SU-DHL-6 (cell line): Measurements from ENCODE around the gene MYRF.

ENCODE experiments used
- H2AFZ ChIP-seq: fragments of 200-600 bp; sonication (generic); 2 replicates; pipeline ENCODE4 v1.6.1; 2014; ENCODE audit warnings: low read depth, mild to moderate bottlenecking, moderate library complexity, mixed read lengths, antibody characterized with exemption, low read length; ENCODE audit not compliant: severe bottlenecking
- H3F3A ChIP-seq: fragments of 200-600 bp; shearing (Covaris generic); 2 replicates; pipeline ENCODE4 v1.6.0; 2016; ENCODE audit warnings: antibody characterized with exemption, mild to moderate bottlenecking; ENCODE audit not compliant: insufficient read depth
- H3K27ac ChIP-seq: fragments of 200-600 bp; sonication (generic); 2 replicates; pipeline ENCODE4 v1.5.1; 2016; ENCODE audit warnings: low read depth, mild to moderate bottlenecking, low read length, moderate library complexity, mixed read lengths
- H3K27me3 ChIP-seq: fragments of 200-600 bp; sonication (generic), shearing (Covaris generic); 2 replicates; pipeline ENCODE4 v1.6.0; 2014; ENCODE audit warnings: mild to moderate bottlenecking, low read length
- H3K36me3 ChIP-seq: fragments of 200-600 bp; sonication (generic); 2 replicates; pipeline ENCODE4 v1.6.1; 2014; ENCODE audit warnings: mild to moderate bottlenecking, low read length, mixed read lengths
- H3K4me2 ChIP-seq: fragments of 300-600, 200-600 bp; shearing (Covaris generic), sonication (generic); 2 replicates; pipeline ENCODE4 v1.6.0; 2014; ENCODE audit warnings: low read length, low read depth, mild to moderate bottlenecking; ENCODE audit not compliant: poor library complexity, severe bottlenecking
- H3K4me3 ChIP-seq: fragments of 200-600 bp; sonication (generic); 2 replicates; pipeline ENCODE4 v1.5.1; 2014; ENCODE audit warnings: antibody characterized with exemption, low read length, mild to moderate bottlenecking, mixed read lengths; ENCODE audit not compliant: insufficient read depth, poor library complexity, severe bottlenecking
- H3K79me2 ChIP-seq: fragments of 200-600 bp; sonication (generic); 2 replicates; pipeline ENCODE4 v1.6.1; 2014; ENCODE audit warnings: mild to moderate bottlenecking, low read length, moderate library complexity; ENCODE audit not compliant: insufficient read depth
- H3K9ac ChIP-seq: fragments of 200-600 bp; sonication (generic); 2 replicates; pipeline ENCODE4 v1.7.0; 2014; ENCODE audit warnings: mild to moderate bottlenecking, low read length
- H3K9me2 ChIP-seq: fragments of 200-600 bp; sonication (generic); replicated peaks from 2 replicates; pipeline ENCODE4 v1.6.1; 2014; ENCODE audit warnings: low read length; ENCODE audit not compliant: insufficient read depth
- H3K9me3 ChIP-seq: fragments of 200-600 bp; sonication (generic); 2 replicates; pipeline ENCODE4 v1.6.1; 2014; ENCODE audit warnings: low read length, mixed read lengths; ENCODE audit not compliant: insufficient read depth
- H4K20me1 ChIP-seq: fragments of 200-600 bp; sonication (generic); 2 replicates; pipeline ENCODE4 v1.6.1; 2014; ENCODE audit warnings: low read depth, mild to moderate bottlenecking, antibody characterized with exemption, low read length, moderate library complexity, mixed read lengths
- CTCF ChIP-seq: fragments of 200-600 bp; sonication (generic); IDR thresholded peaks from one replicate; pipeline ENCODE4 v1.5.1; 2017; ENCODE audit warnings: antibody characterized with exemption, mild to moderate bottlenecking, low read length, moderate library complexity; ENCODE audit not compliant: insufficient read depth, poor library complexity, severe bottlenecking
- EZH2phosphoT487 ChIP-seq: fragments of 200-600 bp; sonication (generic), shearing (Covaris generic); conservative IDR thresholded peaks from 2 replicates; pipeline ENCODE4 v1.6.1; 2018; ENCODE audit warnings: mild to moderate bottlenecking, antibody characterized with exemption, low read length, moderate library complexity, mixed read lengths

Gene MYRF

GRCh38 chr11:61716478-61717285 is 35.8 kb upstream of the MYRF start:
- Histone ChIP-seq H4K20me1 (no peaks in the 10 kb centered on the region), H3F3A (no peaks in the 10 kb centered on the region), H3K9ac (no peak overlapping the region), H3K9me2 (no peaks in the 10 kb centered on the region), H3K36me3 (no peaks in the 10 kb centered on the region), H3K4me3 (no peak overlapping the region), H3K4me2 (no peak overlapping the region), H3K27ac (no peak overlapping the region), H3K79me2 (no peaks in the 10 kb centered on the region), H2AFZ (no peak overlapping the region), H3K27me3 (no peaks in the 10 kb centered on the region), H3K9me3 (no peaks in the 10 kb centered on the region)
- TF ChIP-seq CTCF: no peak
- no peak for TF ChIP-seq EZH2phosphoT487

- no peak overlapping the region for H2AFZ ChIP-seq
- H3K36me3 ChIP-seq: no peaks in the 10 kb centered on the region
- no peak overlapping the region for H3K27ac ChIP-seq
- no peaks in the 10 kb centered on the region for H3K9me2 ChIP-seq
- TF ChIP-seq EZH2phosphoT487 (no peak), CTCF (no peak)
- H3K27me3 ChIP-seq: no peaks in the 10 kb centered on the region
- H3K4me3 ChIP-seq: no peak overlapping the region
- H3K9me3 ChIP-seq: no peaks in the 10 kb centered on the region
- no peak overlapping the region for H3K9ac ChIP-seq
- H3K79me2 ChIP-seq: no peaks in the 10 kb centered on the region
- H3F3A ChIP-seq: no peaks in the 10 kb centered on the region
- no peak overlapping the region for H3K4me2 ChIP-seq
- no peaks in the 10 kb centered on the region for H4K20me1 ChIP-seq
These were observed 35.0 kb upstream of the MYRF start for GRCh38 chr11:61717286-61718033.

- no peaks in the 10 kb centered on the region for H3K36me3 ChIP-seq
- no peaks in the 10 kb centered on the region for H3F3A ChIP-seq
- no peaks in the 10 kb centered on the region for H3K79me2 ChIP-seq
- no peak overlapping the region for H3K4me2 ChIP-seq
- H4K20me1 ChIP-seq: no peaks in the 10 kb centered on the region
- no peaks in the 10 kb centered on the region for H3K9me2 ChIP-seq
- no peak overlapping the region for H3K27ac ChIP-seq
- TF ChIP-seq CTCF (no peak), EZH2phosphoT487 (no peak)
- H3K4me3 ChIP-seq: no peak overlapping the region
- no peak overlapping the region for H2AFZ ChIP-seq
- H3K27me3 ChIP-seq: no peaks in the 10 kb centered on the region
- H3K9me3 ChIP-seq: no peaks in the 10 kb centered on the region
- no peak overlapping the region for H3K9ac ChIP-seq
These were observed 34.3 kb upstream of the MYRF start for GRCh38 chr11:61718046-61718531.
